ENCODE measurements around the gene LRRC58.
"Not testable (repeated sequence)": the region's sequence is repeated elsewhere in the genome, so short reads cannot be mapped to it uniquely, and the experiment has no call there.

Gene LRRC58

GRCh38 chr3:120348991-120349854 lies at the start of gene LRRC58:
LRRC58 (minus strand) TSS chr3:120349354; CDS start chr3:120349243, 111 bp downstream.
- DNase-seq = peak; percentile 96

- DNase-seq = no peak
Observed at GRCh38 chr3:120396469-120396868, 47.3 kb upstream of the LRRC58 start.

DNA sequence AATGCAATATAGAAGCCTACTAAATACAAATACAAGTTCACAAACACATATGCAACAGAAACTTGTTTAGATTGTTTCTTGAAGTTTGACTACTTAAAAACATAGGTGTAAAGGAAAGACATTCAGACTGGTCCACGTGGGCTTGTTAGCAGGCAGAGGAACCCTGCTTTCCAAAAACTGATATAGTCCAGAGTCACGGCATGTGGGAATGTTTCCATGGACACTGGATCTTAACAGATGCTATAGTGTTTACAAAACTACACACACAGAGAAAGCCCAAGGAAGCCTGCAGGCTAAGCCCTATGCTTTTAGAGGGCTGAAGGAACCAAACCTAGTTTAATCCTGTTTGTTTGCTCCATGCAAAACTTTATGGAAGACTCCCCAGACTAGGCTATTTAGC lies 45.2 kb upstream of the LRRC58 start:
- no peak for DNase-seq

DNA sequence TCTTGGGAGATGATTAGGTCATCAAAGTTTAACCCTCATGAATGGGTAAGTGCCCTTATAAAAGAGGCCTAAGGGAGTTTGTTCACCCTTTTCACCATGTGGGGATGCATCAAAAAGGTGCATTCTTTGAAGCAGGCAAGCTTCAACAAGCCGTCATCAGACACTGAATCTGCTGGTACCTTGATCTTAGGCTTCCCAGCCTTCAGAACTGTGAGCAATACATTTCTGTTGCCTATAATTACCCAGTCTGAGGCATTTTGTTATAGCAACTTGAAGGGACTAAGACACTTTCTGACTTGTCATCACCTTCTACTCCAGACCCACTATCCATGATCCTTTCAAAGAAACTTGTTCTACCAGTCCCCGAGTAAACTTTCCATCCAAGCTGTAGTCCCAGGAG lies 44.6 kb upstream of the LRRC58 start:
- no peak for DNase-seq

- DNase-seq = no peak
Observed at GRCh38 chr3:120393243-120393642, 44.1 kb upstream of the LRRC58 start.

DNA sequence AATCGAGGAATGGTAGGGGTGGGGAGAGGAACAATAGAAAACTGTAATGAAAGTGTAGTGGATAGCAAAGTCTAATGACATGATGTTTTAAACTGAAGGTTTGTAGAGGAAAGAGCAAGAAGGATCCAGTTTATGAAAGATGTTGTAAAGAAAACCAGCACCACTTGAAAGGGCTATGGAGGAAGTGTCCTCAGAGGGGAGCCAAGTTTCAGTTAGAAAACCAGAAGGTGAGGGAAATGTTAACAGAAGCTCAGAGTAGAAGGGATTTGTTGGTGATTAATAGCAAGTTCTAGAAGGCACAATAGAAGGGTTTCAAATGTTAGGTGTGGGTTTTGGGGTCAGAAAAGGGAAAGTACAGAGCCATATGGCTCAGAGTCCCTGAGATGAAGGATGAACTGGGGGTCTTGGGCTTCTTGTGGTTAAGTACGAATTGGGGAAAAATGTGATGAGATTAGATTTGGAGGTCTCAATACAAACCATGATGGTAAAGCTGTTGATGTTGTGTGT lies 33.8 kb upstream of the LRRC58 start:
- no peak for DNase-seq

DNA sequence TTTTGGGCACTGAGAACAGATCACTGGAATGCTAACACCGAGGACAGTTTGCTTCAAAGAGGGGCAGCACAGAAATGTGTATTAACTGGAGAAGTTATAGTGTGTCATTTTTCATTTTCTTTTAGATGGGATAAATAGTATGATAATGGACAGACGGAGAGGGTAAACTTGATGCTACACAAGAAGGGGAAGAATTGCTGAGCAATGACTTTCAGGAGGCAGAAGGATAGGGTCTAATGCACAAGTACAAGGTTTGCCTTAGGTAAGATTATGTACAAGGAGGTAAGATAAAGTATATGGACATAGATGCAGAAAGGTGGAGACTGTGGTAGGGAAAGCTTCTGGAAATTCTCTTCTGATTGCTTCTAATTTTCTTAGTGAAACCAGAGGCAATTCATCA lies 32.3 kb upstream of the LRRC58 start:
- no peak for DNase-seq

- DNase-seq = not testable (repeated sequence)
Observed at GRCh38 chr3:120377948-120378347, 28.8 kb upstream of the LRRC58 start.

DNA sequence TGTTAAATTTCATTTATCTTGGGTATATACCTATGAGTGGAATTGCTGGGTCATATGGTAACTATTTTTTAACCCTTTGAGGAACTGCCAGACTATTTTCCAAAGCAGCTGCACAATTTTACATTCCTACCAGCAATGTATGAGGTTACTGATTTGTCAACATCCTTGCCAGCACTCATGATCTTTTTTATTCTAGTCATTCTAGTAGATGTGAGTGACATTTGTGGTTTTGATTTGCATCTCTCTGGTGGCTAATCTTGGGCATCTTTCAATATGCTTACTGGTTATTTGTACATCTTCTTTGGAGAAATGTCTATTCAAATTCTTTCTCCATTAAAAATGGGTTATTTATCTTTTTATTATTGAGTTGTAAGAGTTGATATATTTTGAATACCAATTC lies 21.3 kb upstream of the LRRC58 start:
- DNase-seq = no peak

DNA sequence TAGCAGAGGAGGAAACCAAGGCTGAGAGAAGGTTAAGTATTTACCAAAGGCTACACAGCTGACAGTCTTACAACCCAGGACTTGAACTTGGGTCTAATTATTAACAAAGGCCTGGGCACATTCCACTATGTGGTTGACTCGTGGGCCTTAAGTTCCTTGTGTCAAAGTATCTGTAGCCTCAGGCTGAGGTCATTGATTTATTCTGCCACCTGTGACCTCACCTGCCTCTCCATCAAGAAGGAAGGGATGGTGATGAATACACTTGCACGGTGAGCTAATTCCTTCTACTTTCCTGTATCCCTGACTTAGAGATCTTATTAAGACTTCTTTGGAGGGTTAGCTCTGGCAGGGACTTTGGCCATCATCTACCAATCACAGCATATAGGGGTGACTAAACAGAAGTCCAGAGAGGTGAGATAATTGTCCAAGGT lies 19.9 kb upstream of the LRRC58 start:
- no peak for DNase-seq

- no peak for DNase-seq
Observed at GRCh38 chr3:120368172-120368571, 19.0 kb upstream of the LRRC58 start.

DNA sequence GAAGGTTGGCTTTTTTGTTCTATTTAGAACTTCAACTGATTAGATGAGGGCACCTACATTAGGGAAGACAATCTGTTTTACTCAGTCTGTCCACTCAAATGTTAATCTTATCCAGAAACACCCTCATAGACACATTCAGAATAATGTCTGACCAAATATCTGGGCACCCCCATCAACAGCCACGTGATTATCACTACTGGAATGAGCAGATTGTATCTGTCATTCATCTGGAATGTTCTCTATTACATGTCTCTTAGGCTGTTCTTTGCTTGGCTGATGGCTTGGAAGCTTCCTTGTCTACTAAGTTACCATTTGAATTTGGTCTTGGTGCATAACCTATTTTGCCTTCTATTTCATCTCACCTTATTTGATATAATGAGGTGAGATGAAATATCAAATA lies 15.7 kb upstream of the LRRC58 start:
- no peak for DNase-seq

DNA sequence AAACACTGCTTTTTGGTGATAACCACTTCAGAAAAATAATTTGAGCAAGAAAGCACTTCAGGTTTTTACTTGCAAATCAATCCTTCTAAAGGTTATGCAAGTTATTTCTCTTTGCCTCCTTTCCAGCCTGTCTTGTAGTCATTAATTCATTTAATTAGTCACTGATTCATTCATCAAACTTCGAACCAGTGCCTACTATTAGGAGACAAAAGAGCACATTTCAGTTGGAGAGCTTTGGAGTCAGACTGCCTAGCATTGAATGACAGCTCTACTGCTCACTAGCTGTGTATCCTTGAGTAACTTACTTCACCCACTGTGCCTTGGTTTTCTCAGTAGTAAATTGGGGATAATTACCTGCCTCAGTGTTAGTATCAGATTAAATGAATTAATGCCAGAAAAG lies 14.9 kb upstream of the LRRC58 start:
- no peak for DNase-seq

- DNase-seq = peak; percentile 37
Observed at GRCh38 chr3:120357807-120358206, 8.7 kb upstream of the LRRC58 start.

DNA sequence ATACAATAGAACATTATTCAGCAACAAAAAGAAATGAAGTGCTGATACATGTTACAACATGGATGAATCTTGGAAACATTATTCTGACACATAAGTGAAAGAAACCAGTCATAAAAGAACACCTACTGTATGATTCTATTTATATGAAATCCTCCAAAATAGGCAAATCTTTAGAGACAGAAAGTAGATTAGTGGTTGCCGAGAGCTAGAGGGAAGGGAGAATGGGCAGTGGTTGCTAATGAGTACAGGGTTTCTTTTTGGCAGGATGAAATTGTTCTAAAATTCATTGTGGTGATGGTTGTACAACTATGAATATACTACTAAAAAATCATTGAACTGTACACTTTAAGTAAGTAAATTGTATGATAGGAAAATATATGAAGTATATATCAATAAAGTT lies 6.3 kb upstream of the LRRC58 start:
- DNase-seq = no peak

- no peak for DNase-seq
Observed at GRCh38 chr3:120353463-120353862, 4.3 kb upstream of the LRRC58 start.

- DNase-seq = no peak
Observed at GRCh38 chr3:120352017-120352416, 2.9 kb upstream of the LRRC58 start.

DNA sequence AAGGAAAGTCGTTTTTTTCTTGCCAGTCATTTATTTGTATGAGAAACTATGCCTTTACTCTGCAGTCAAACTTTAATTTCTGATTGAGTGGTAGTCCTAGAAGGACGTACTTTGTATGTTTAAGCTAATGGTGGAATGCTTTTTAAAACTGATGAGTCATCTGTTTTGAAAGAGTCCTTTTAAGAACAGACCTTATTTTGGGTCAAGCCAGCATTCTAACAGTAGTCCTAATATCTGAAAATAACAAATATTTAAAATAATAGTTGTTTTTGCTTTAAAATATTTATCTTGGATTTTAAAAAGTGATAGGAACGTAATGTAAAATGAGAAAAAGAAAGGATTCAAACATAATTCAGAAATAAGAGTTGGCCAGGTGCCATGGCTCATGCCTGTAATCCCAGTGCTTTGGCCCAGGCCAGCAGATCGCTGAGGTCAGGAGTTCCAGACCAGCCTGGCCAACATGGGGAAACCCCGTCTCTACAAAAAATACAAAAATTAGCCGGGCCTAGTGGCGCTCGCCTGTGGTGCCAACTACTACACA lies 1.3 kb upstream of the LRRC58 start:
- no peak for DNase-seq

DNA sequence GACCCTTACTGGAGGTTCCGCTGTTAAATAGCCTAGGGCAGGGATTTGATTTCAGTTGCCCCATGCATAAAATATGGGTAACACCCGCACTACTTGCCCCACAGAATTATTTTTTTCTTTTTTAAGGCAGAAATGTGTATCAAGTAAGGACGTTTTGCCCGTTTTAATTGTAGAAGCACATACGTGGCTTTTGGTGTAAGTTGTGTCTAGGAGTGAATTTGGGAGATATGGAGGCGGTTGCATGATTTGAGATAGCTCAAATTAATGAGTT lies 636 bp upstream of the LRRC58 start:
- no peak for DNase-seq

- DNase-seq = peak; percentile 33
Observed at GRCh38 chr3:120348065-120348990, 826 bp downstream of the LRRC58 start.

- no peak for DNase-seq
Observed at GRCh38 chr3:120344349-120344748, 4.8 kb downstream of the LRRC58 start.

DNA sequence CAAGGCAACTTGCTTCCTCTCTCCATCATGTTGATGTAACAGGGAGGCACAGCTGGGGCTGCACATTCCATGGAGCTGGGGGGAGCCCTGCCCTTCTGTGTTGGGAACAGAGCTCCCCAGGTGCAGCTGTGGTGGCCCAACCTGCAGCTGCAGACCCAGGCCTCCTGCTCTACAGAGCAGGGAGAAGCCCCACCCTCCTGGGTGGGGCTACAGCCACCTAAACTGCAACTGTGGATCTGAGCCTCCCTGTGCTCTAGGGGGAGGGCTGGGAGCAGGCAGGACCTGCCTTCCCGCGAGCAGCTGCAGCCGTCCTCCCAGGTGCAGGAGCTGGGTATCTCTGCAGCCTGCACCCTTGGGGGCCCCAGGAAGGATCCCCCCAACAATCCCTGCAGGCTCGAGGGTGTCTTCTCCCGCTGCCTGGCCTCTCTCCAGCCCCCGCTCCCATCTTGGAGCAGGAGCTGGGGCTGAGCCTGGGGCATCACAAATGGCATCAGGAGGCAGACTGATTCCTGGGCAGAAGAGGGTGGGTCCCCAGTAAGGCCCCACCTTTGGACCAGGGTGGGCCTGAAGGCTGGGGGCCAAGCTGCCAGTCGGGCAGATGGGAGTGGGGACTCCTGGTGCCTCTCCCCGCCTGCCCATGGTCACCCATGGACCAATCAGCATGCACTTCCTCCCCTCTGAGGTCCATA lies 7.4 kb downstream of the LRRC58 start:
- DNase-seq = no peak

- DNase-seq = no peak
Observed at GRCh38 chr3:120339362-120339761, 9.8 kb downstream of the LRRC58 start.
